ENCODE measurements around the gene PEX7.
"Not testable (repeated sequence)": the region's sequence is repeated elsewhere in the genome, so short reads cannot be mapped to it uniquely, and the experiment has no call there.

The PEX7 gene

GRCh38 chr6:136822376-136823127, at the start of gene PEX7:
TSS of gene PEX7 (plus strand) at chr6:136822592. CDS start at chr6:136822666, 74 bp downstream.
- peak; percentile 62 to 73 for DNase-seq (ENCODE audit: low read depth in 2 of 2)

GRCh38 chr6:136772685-136773472, 49.5 kb upstream of the PEX7 start:
- DNase-seq (ENCODE audit: low read depth in 2 of 2): no peak

GRCh38 chr6:136773473-136773796, 49.0 kb upstream of the PEX7 start:
- no peak for DNase-seq (ENCODE audit: low read depth in 2 of 2)

- DNase-seq (ENCODE audit: low read depth in 2 of 2): no peak
These were observed 48.0 kb upstream of the PEX7 start for GRCh38 chr6:136774228-136775041.

- no peak for DNase-seq (ENCODE audit: low read depth in 2 of 2)
These were observed 47.3 kb upstream of the PEX7 start for GRCh38 chr6:136775081-136775480.

GRCh38 chr6:136775548-136775947, 46.8 kb upstream of the PEX7 start:
- DNase-seq (ENCODE audit: low read depth in 2 of 2): no peak

- DNase-seq (ENCODE audit: low read depth in 2 of 2): no peak
These were observed 44.7 kb upstream of the PEX7 start for GRCh38 chr6:136777651-136778050.

- no peak for DNase-seq (ENCODE audit: low read depth in 2 of 2)
These were observed 42.7 kb upstream of the PEX7 start for GRCh38 chr6:136779682-136780081.

- no peak for DNase-seq (ENCODE audit: low read depth in 2 of 2)
These were observed 41.4 kb upstream of the PEX7 start for GRCh38 chr6:136780972-136781371.

GRCh38 chr6:136782021-136782770, 40.2 kb upstream of the PEX7 start:
- no peak for DNase-seq (ENCODE audit: low read depth in 2 of 2)

- DNase-seq (ENCODE audit: low read depth in 2 of 2): no peak
These were observed 39.4 kb upstream of the PEX7 start for GRCh38 chr6:136783021-136783420.

GRCh38 chr6:136783495-136784270, 38.7 kb upstream of the PEX7 start:
- no peak for DNase-seq (ENCODE audit: low read depth in 2 of 2)

GRCh38 chr6:136784271-136784664, 38.1 kb upstream of the PEX7 start:
- no peak for DNase-seq (ENCODE audit: low read depth in 2 of 2)

GRCh38 chr6:136784910-136785746, 37.3 kb upstream of the PEX7 start:
- DNase-seq (ENCODE audit: low read depth in 2 of 2): no peak

- DNase-seq (ENCODE audit: low read depth in 2 of 2): no peak
These were observed 35.7 kb upstream of the PEX7 start for GRCh38 chr6:136786658-136787057.

GRCh38 chr6:136787726-136788068, 34.7 kb upstream of the PEX7 start:
- no peak for DNase-seq (ENCODE audit: low read depth in 2 of 2)

- DNase-seq (ENCODE audit: low read depth in 2 of 2): no peak
These were observed 34.1 kb upstream of the PEX7 start for GRCh38 chr6:136788069-136788902.

GRCh38 chr6:136789440-136789839, 33.0 kb upstream of the PEX7 start:
- not testable (repeated sequence) for DNase-seq (ENCODE audit: low read depth in 2 of 2)

All from stimulated activated CD8-positive, alpha-beta memory T cell treated with anti-CD3 and anti-CD28 coated beads, Interleukin-7, amount 100 ng/mL, for 1 hour (primary cell).